C4-2B (cell line): Measurements from ENCODE around the gene EEF2KMT.
"Not testable (repeated sequence)": the region's sequence is repeated elsewhere in the genome, so short reads cannot be mapped to it uniquely, and the experiment has no call there.

Experiments
- CTCF ChIP-seq: fragments of 450-650 bp; conservative IDR thresholded peaks from 2 replicates; pipeline ENCODE4 v1.5.1; 2017; ENCODE audit warnings: mild to moderate bottlenecking
- ZFX ChIP-seq: fragments of 450-650 bp; IDR thresholded peaks from 2 replicates; pipeline ENCODE4 v1.6.1; 2017

GRCh38 chr16:5093081-5093480 lies 4.5 kb downstream of the EEF2KMT start:
- not testable (repeated sequence) for TF ChIP-seq CTCF, ZFX
